HG03175 (cell line): Measurements from ENCODE around the gene EDN3.
"Not testable (repeated sequence)": the region's sequence is repeated elsewhere in the genome, so short reads cannot be mapped to it uniquely, and the experiment has no call there.

Experiments used
- ATAC-seq: cut with Tn5 transposase; IDR thresholded peaks from one replicate; pipeline ENCODE4 v1.9.1; 2021; ENCODE audit warnings: mild to moderate bottlenecking, moderate library complexity; ENCODE audit not compliant: unreplicated experiment

EDN3 gene

GRCh38 chr20:59334651-59335300 lies 34.4 kb downstream of the EDN3 start:
- ATAC-seq = no peak

GRCh38 chr20:59335377-59335776 lies 35.0 kb downstream of the EDN3 start:
- ATAC-seq = no peak

GRCh38 chr20:59336540-59336939 lies 36.1 kb downstream of the EDN3 start:
- no peak for ATAC-seq

- ATAC-seq = not testable (repeated sequence)
Measured at GRCh38 chr20:59338444-59338843, 38.0 kb downstream of the EDN3 start.

- no peak for ATAC-seq
Measured at GRCh38 chr20:59340201-59340885, 39.9 kb downstream of the EDN3 start.

- ATAC-seq = not testable (repeated sequence)
Measured at GRCh38 chr20:59341285-59342022, 41.0 kb downstream of the EDN3 start.

GRCh38 chr20:59342023-59342957 lies 41.9 kb downstream of the EDN3 start:
- ATAC-seq = no peak

- no peak for ATAC-seq
Measured at GRCh38 chr20:59346061-59346460, 45.6 kb downstream of the EDN3 start.

- no peak for ATAC-seq
Measured at GRCh38 chr20:59349277-59349676, 48.9 kb downstream of the EDN3 start.

GRCh38 chr20:59350330-59351156 lies 50.1 kb downstream of the EDN3 start:
- no peak for ATAC-seq

GRCh38 chr20:59351157-59352040 lies 51.0 kb downstream of the EDN3 start:
- ATAC-seq = no peak

- no peak for ATAC-seq
Measured at GRCh38 chr20:59352541-59352940, 52.1 kb downstream of the EDN3 start.

- ATAC-seq = no peak
Measured at GRCh38 chr20:59352990-59353389, 52.6 kb downstream of the EDN3 start.

GRCh38 chr20:59354460-59354859 lies 54.0 kb downstream of the EDN3 start:
- no peak for ATAC-seq

- ATAC-seq = no peak
Measured at GRCh38 chr20:59355242-59355641, 54.8 kb downstream of the EDN3 start.

GRCh38 chr20:59356662-59357165 lies 56.3 kb downstream of the EDN3 start:
- ATAC-seq = no peak

GRCh38 chr20:59358793-59359192 lies 58.4 kb downstream of the EDN3 start:
- ATAC-seq = not testable (repeated sequence)

GRCh38 chr20:59359906-59360725 lies 59.7 kb downstream of the EDN3 start:
- no peak for ATAC-seq
